NCI-H1417 treated with DMSO at 0.1 percent for 48 hours (cell line): ENCODE data around the gene USO1.

ENCODE experiments used
- DNase-seq: peaks from one replicate; lab custom pipeline; 2025; lab: John Stamatoyannopoulos, UW

USO1 gene

GRCh38 chr4:75843596-75843995, 119.2 kb downstream of the USO1 start:
- DNase-seq = no peak

GRCh38 chr4:75844151-75844662, 119.8 kb downstream of the USO1 start:
- no peak for DNase-seq

GRCh38 chr4:75845992-75846391, 121.6 kb downstream of the USO1 start:
- DNase-seq = no peak

- peak; percentile 12 for DNase-seq
These were observed 123.9 kb downstream of the USO1 start for GRCh38 chr4:75848171-75848760.

- no peak for DNase-seq
These were observed 124.5 kb downstream of the USO1 start for GRCh38 chr4:75848891-75849290.

GRCh38 chr4:75849461-75849860, 125.1 kb downstream of the USO1 start:
- DNase-seq = no peak

- no peak for DNase-seq
These were observed 134.3 kb downstream of the USO1 start for GRCh38 chr4:75858721-75859120.

GRCh38 chr4:75860606-75861005, 136.2 kb downstream of the USO1 start:
- no peak for DNase-seq
